GM12892 (cell line): ENCODE results near the gene DHRS2.

ENCODE experiments used
- POLR2A ChIP-seq: IDR thresholded peaks from 2 replicates; pipeline ENCODE4 v1.6.1; 2011; ENCODE audit warnings: low read depth, low read length, control low read depth
- POLR2AphosphoS5 ChIP-seq: IDR thresholded peaks from 2 replicates; pipeline ENCODE4 v1.6.1; 2011; ENCODE audit warnings: low read depth, low read length, control low read depth
- TAF1 ChIP-seq: IDR thresholded peaks from 2 replicates; pipeline ENCODE4 v1.6.1; 2011; ENCODE audit warnings: low read depth, mild to moderate bottlenecking, control low read depth, low read length, borderline replicate concordance

GRCh38 chr14:23604148-23604547, 32.0 kb upstream of the DHRS2 start:
- no peak for TF ChIP-seq POLR2A
- no peak for TF ChIP-seq POLR2AphosphoS5
- TF ChIP-seq TAF1: no peak
